ENCODE results near the gene ALPG. TPM values are rescaled to one million over a fixed set of nuclear protein-coding genes. Genes with fewer than 3 reads are reported as not detected.
"Not testable (repeated sequence)": the region's sequence is repeated elsewhere in the genome, so short reads cannot be mapped to it uniquely, and the experiment has no call there.

ALPG gene
- total RNA-seq, 4 donors from 2014 or later: not detected

DNA sequence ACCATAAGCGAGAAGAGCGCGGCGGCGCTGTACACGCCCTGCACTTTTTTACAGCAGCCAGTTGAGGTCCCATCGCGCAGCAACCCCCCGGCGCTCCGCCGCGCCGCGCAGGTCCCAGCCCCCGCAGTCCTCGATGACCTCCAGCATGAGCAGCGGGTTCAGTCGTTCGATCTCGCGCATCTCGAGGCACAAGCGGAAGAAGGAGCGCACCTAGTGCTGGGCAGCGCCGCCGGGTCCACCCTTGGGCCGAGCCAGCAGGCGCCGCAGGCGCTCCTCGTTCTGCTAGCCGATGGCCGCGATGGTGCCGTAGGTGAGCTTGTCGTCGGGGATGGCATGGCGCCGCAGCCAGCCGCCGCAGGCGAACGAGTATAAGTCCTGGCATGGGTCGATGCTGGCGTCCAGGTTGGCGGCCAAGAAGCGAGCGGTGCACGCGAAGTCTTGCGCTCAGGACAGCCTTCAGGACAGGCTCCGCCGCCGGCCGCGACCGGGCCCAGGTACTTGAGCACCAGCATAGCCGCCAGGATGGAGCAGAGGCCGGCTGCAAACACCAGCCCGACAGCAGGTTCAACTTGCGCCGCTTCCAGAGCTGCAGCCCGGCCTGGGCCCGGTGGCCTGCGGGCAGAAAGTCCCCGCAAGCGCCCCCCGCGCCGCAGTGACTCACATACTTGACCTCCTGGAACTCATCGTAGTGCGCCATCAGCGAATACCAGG is 19.7 kb upstream of the ALPG start:
- no peak for TF ChIP-seq POLR2A (IDR thresholded peaks at IDR 0.05)
- TF ChIP-seq, protein P1, sequence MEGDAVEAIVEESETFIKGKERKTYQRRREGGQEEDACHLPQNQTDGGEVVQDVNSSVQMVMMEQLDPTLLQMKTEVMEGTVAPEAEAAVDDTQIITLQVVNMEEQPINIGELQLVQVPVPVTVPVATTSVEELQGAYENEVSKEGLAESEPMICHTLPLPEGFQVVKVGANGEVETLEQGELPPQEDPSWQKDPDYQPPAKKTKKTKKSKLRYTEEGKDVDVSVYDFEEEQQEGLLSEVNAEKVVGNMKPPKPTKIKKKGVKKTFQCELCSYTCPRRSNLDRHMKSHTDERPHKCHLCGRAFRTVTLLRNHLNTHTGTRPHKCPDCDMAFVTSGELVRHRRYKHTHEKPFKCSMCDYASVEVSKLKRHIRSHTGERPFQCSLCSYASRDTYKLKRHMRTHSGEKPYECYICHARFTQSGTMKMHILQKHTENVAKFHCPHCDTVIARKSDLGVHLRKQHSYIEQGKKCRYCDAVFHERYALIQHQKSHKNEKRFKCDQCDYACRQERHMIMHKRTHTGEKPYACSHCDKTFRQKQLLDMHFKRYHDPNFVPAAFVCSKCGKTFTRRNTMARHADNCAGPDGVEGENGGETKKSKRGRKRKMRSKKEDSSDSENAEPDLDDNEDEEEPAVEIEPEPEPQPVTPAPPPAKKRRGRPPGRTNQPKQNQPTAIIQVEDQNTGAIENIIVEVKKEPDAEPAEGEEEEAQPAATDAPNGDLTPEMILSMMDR (IDR thresholded peaks at IDR 0.05): no peak
- Histone ChIP-seq H3K27me3 (peaks cover 20 to 99% (median 36%) of the 10 kb centered on the region in 4 donors), H3K36me3 (no peaks in the 10 kb centered on the region), H3K27ac (no peak overlapping the region), H3K4me3 (no peak overlapping the region), H3K4me1 (peaks cover 8 to 24% (median 10%) of the 10 kb centered on the region in 3 donors), H3K9me3 (no peaks in the 10 kb centered on the region)
- intact Hi-C loops (cut with DNase I): no loop called here
- DNase-seq: no peak
- 6 to 45% methylated on average over 7 to 21 of the region's 75 CpGs for WGBS, 2 donors

DNA sequence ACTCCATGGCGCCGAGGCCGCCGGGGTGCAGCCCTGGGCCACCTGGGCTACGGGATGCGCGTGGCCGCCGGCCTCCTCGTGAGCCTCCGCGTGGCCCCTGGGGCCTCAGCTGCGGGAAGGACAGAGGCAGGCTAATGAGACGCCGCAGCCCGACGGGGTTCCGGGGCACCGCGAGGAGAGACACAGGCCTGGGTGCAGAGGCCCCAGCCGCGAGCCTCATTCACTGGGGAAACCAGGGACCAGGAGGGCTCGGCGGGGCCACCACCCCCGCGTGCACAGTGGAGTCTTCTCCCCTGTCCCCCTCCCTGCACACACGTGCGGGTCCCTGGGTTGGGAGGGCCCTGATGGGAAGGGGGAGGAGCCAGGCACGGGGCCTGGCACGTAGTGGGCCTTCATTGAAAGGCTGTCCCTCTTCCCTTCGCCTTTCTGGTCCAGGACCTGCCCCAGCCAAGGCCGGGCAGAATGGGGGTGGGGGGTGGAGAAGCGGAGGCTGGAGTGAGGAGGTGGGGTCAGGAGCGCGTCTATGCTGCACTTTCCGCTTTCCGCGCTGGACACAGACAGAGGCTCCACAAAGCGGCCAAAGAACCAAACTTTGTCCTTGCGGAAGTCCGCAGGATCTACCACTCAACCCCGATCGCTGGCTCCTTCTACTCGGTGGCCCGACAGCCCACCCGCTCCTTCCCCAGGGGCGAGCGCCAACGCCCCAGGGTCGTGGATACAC is 19.0 kb upstream of the ALPG start:
- Histone ChIP-seq H3K27me3 (peaks cover 20 to 99% (median 33%) of the 10 kb centered on the region in 4 donors), H3K27ac (no peak overlapping the region), H3K4me1 (peaks cover 8 to 24% (median 10%) of the 10 kb centered on the region in 3 donors), H3K36me3 (no peaks in the 10 kb centered on the region), H3K9me3 (no peaks in the 10 kb centered on the region), H3K4me3 (peak overlapping the region in 1 of 4 donors; percentile 21)
- no peak for TF ChIP-seq POLR2A (IDR thresholded peaks at IDR 0.05)
- TF ChIP-seq, protein P1 (IDR thresholded peaks at IDR 0.05): no peak
- no peak for DNase-seq
- WGBS, 2 donors: 27% methylated on average over 23 of the region's 50 CpGs; no CpG with 5 or more reads in 1 of the 2 donors
- intact Hi-C loops (cut with DNase I): no loop called here

DNA sequence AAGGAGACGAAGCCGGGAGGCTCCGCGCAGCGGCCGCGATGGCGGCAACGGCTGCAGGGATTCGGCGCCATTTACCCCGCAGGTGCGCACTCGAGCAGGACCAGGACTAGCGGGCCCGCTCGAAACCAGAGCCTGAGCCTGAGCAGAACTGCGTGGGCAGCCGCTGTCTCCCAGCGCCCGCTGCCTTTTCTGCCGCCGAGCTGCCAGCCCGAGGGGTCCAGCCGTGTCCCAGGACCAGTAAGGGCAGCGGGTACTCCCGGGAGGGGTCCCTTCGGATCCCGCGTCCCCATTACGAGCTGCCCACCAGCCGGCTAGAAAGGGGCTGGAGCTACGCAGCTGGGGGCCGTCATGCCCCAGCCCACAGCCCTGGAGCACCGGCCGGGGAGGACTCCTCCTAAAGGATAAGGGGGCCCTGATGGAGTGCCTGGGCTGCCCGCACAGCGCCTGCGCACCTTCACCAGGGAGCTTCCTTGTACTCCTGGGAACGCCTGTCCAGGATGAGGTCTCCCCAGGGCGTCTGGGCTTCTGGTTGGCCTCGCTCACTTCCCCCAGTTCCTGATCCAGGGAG is 18.2 kb upstream of the ALPG start:
- no peak for DNase-seq
- H3K27me3 ChIP-seq: peaks cover 20 to 97% (median 33%) of the 10 kb centered on the region in 4 donors
- H3K4me1 ChIP-seq: peaks cover 8 to 24% (median 10%) of the 10 kb centered on the region in 3 donors
- H3K36me3 ChIP-seq: no peaks in the 10 kb centered on the region
- TF ChIP-seq, protein P1 (IDR thresholded peaks at IDR 0.05): no peak
- no peak for TF ChIP-seq POLR2A (IDR thresholded peaks at IDR 0.05)
- intact Hi-C loops (cut with DNase I): no loop called here
- no peak overlapping the region for H3K27ac ChIP-seq
- WGBS, 2 donors: no CpG with 5 or more reads among the region's 42 CpGs
- no peak overlapping the region for H3K4me3 ChIP-seq
- no peaks in the 10 kb centered on the region for H3K9me3 ChIP-seq

DNA sequence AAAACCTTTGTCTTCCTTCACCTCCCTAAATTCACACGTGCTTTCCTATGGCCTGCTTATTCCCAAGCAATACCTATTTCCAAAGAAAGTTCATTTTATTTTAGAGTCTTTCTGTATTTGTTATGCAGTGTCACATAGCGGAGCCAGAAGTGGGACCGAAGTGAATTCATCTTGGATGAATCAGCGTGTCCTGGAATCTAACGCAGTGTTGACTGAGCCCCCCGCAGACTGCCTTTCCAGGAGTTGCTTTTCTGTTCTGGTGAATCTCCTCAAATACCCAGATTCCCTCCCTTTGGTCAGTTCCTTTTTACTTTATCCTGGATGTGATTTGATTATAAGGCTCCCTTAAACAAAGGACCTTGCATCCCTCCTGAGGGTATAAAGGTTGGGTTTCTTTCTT is 17.3 kb upstream of the ALPG start:
- WGBS, 2 donors: 51 to 58% methylated on average over 6 of the region's 6 CpGs
- H3K4me1 ChIP-seq: peaks cover 8 to 24% (median 10%) of the 10 kb centered on the region in 3 donors
- peaks cover 20 to 95% (median 33%) of the 10 kb centered on the region in 4 donors for H3K27me3 ChIP-seq
- DNase-seq: no peak
- H3K4me3 ChIP-seq: no peak overlapping the region
- no peaks in the 10 kb centered on the region for H3K9me3 ChIP-seq
- no peak overlapping the region for H3K27ac ChIP-seq
- intact Hi-C loops (cut with DNase I): no loop called here
- H3K36me3 ChIP-seq: no peaks in the 10 kb centered on the region
- no peak for TF ChIP-seq POLR2A (IDR thresholded peaks at IDR 0.05)

DNA sequence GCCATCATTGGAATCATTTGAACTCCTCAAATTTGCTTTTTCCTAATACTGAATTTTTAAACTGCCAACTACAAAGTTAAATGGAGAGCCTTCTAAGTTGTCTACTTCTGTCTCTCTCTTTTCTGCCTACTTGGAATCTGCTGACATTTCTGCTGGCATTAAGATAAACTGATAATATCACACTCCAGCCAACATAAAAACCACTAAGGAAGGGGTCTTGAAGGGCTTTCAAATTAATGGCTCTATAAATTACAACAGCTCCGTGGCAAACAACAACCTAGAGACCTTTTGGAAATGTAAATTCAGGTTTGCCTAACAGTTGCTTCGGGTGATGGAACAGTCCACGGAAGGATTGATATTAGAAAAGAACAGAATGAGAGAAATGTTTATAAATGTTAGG is 16.0 kb upstream of the ALPG start:
- Histone ChIP-seq H3K27ac (no peak overlapping the region), H3K4me3 (no peak overlapping the region), H3K9me3 (no peaks in the 10 kb centered on the region), H3K27me3 (peaks cover 20 to 93% (median 31%) of the 10 kb centered on the region in 4 donors), H3K36me3 (no peaks in the 10 kb centered on the region), H3K4me1 (peaks cover 8 to 24% (median 10%) of the 10 kb centered on the region in 3 donors)
- 17 to 19% methylated on average over 3 of the region's 3 CpGs for WGBS, 2 donors
- no peak for DNase-seq
- TF ChIP-seq POLR2A (IDR thresholded peaks at IDR 0.05): no peak
- intact Hi-C loops (cut with DNase I): no loop called here

DNA sequence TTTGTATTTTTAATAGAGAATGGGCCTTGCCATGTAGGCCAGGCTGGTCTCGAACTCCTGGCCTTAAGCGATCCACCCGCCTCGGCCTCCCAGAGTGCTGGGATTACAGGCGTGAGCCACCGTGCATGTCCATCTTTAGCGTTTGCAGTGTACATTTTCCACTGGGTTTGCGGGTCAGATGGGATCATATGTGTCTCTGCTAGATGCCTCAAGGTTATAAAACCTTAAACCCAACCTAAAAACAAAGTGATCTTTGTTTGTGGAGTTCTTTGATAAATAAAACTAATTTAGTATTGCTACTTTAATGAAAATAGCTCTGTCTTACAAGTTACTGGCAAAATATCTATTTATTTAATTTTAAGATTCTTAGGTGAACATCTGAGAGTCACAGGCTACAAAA is 13.1 kb upstream of the ALPG start:
- WGBS, 2 donors: 90 to 92% methylated on average over 8 of the region's 8 CpGs
- Histone ChIP-seq H3K9me3 (no peaks in the 10 kb centered on the region), H3K27me3 (peaks cover 2 to 89% (median 10%) of the 10 kb centered on the region in 4 donors), H3K4me3 (no peak overlapping the region), H3K4me1 (peaks cover 0 to under 1% (median 0%) of the 10 kb centered on the region in 3 donors), H3K27ac (no peak overlapping the region), H3K36me3 (no peaks in the 10 kb centered on the region)
- no peak for TF ChIP-seq POLR2A (IDR thresholded peaks at IDR 0.05)
- TF ChIP-seq, protein P1 (IDR thresholded peaks at IDR 0.05): no peak
- intact Hi-C loops (cut with DNase I): no loop called here
- no peak for DNase-seq

DNA sequence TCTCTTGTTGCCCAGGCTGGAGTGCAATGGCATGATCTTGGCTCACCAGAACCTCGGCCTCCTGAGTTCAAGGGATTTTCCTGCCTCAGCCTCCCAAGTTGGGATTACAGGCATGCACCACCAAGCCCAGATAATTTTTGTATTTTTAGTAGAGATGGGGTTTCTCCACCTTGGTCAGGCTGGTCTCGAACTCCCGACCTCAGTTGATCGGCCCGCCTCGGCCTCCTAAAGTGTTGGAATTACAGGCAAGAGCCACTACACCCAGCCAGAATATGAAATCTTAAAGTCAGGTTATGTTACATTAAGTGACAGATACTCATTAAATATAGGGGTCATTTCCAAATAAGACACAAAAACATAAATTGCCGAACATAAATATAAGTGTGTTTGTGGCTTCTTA is 12.2 kb upstream of the ALPG start:
- H3K36me3 ChIP-seq; intact Hi-C loops (cut with DNase I); DNase-seq; H3K27ac ChIP-seq; H3K4me3 ChIP-seq; H3K4me1 ChIP-seq; H3K9me3 ChIP-seq: not testable (repeated sequence)
- WGBS, 2 donors: 85 to 87% methylated on average over 6 to 7 of the region's 7 CpGs
- peaks cover 0 to 87% (median 2%) of the 10 kb centered on the region in 4 donors for H3K27me3 ChIP-seq
